Measurements from ENCODE around the gene PI4KB. TPM values are rescaled to one million over a fixed set of nuclear protein-coding genes. Genes with fewer than 3 reads are reported as not detected.

Gene PI4KB
- total and polyA plus RNA-seq, 2 experiments from 2014 or later = 15.3 to 25.5 TPM

DNA sequence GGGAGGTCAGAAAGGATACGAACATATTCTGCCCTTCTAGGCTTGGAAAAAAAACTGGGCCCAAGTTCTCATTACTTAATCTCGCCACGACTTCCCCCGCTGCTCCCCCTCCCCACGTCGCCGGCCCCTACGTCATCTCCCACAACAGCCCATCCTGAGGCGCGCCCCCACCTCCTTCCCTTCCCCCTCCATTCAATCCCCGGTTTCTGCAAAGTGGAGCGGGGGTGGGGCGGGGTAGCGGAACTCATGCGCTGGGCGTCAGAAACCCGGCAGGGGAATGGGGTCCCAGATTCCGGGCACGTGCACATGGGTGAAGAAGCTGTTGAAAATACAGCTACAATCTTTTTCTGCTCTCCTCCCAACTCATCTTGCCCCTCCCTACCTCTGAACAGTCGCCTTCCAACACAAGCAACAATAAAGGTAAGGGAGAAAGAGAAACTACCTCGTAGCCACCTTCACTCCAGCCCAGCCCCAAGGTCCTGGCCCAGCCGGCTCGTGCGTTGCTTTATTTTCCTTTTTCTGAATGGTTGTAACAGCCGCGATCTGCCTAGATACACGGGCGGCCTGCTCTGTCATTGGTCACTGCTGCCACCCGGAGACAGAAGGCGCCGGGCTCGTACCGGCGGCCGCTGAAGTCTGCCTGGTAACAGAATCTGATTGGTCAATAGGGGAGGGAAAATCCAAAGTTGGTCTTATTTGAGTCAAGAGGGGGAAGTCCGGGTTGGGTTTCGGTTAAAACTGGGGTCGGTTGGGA is 19.7 kb upstream of the PI4KB start, which contains the start of gene RFX5 (continued):
- TF ChIP-seq, protein P1, sequence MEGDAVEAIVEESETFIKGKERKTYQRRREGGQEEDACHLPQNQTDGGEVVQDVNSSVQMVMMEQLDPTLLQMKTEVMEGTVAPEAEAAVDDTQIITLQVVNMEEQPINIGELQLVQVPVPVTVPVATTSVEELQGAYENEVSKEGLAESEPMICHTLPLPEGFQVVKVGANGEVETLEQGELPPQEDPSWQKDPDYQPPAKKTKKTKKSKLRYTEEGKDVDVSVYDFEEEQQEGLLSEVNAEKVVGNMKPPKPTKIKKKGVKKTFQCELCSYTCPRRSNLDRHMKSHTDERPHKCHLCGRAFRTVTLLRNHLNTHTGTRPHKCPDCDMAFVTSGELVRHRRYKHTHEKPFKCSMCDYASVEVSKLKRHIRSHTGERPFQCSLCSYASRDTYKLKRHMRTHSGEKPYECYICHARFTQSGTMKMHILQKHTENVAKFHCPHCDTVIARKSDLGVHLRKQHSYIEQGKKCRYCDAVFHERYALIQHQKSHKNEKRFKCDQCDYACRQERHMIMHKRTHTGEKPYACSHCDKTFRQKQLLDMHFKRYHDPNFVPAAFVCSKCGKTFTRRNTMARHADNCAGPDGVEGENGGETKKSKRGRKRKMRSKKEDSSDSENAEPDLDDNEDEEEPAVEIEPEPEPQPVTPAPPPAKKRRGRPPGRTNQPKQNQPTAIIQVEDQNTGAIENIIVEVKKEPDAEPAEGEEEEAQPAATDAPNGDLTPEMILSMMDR (conservative IDR thresholded peaks at IDR 0.05; ENCODE audit: low read depth in 2 of 2) = no peak
- TF ChIP-seq POLR2AphosphoS5 (IDR thresholded peaks at IDR 0.05; ENCODE audit: low read depth) = peak; percentile 59; the same call in 1 of the 2 replicates
- TF ChIP-seq ZNF114 (CRISPR knock-in tag; IDR thresholded peaks at IDR 0.05) = no peak
- no peak for TF ChIP-seq EZH2 (IDR thresholded peaks at IDR 0.05; ENCODE audit: low read depth, unreplicated experiment)
- no peak for TF ChIP-seq STAT1 (IDR thresholded peaks at IDR 0.05; ENCODE audit: unreplicated experiment)

DNA sequence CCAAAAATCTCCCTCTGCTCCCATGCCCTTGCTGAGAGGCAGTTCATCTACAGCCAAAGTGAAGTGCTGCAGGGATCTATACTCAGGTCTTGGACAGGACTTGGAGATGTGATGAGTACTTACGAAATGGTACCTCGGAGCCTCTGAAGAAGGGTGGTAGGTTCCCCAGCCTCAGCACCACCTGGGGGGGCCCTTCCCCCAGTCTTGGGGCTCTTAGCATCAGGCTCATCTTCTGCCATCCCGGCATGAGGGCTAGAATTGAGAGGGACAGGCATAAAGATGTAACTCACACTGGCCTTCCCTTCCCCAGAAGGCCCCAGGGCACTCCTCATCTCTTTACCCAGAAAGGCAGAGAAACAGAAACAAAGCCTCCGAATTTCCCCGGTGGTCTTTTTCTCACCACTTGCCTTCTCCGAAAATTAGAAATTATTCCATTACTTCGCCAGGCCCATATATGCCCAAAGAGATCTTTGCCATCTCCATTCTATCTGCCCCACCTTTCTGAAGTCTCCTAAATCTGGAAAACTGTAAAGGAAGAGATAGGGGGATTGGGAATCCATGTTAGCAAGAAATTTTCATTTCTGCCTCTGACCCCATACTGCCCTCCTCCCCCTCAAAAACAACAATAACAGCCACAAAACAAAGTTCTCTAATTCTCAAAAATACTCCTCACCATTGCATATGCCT is 19.0 kb upstream of the PI4KB start:
- DNase-seq (ENCODE audit: low spot score) = peak; percentile 3
- peaks cover 13% of the 10 kb centered on the region for H3K9me3 Mint-ChIP-seq
- peak overlapping the region; percentile 100 for H3K27ac Mint-ChIP-seq
- peaks cover 20% of the 10 kb centered on the region for H3K4me1 Mint-ChIP-seq
- H3K27me3 Mint-ChIP-seq (ENCODE audit: insufficient read depth, low read depth, poor library complexity) = peaks cover 19% of the 10 kb centered on the region
- Histone ChIP-seq H4K20me1 (replicated peaks; ENCODE audit: insufficient read depth) (no peaks in the 10 kb centered on the region; the same call in 1 of the 2 replicates), H3K4me1 (ENCODE audit: insufficient read depth) (peaks cover 18% of the 10 kb centered on the region), H3K4me3 (peak overlapping the region; percentile 83), H3K36me3 (ENCODE audit: insufficient read depth) (peaks cover 10% of the 10 kb centered on the region; the same call in 1 of the 2 replicates), H3K79me2 (replicated peaks; ENCODE audit: insufficient read depth) (peaks cover 16% of the 10 kb centered on the region), H3K27me3 (ENCODE audit: insufficient read depth) (no peaks in the 10 kb centered on the region), H3F3A (replicated peaks; ENCODE audit: low read depth) (peaks cover 17% of the 10 kb centered on the region; the same call in 1 of the 2 replicates), H3K4me2 (peak overlapping the region; percentile 95), H3K27ac (ENCODE audit: low read depth) (peak overlapping the region; percentile 99), H3K9me2 (ENCODE audit: insufficient read depth) (no peaks in the 10 kb centered on the region), H2AFZ (no peak overlapping the region)
- peak overlapping the region; percentile 87 for H3K4me3 Mint-ChIP-seq
- peaks cover 49% of the 10 kb centered on the region for H3K36me3 Mint-ChIP-seq (ENCODE audit: low read depth)
- ATAC-seq = no peak
- TF ChIP-seq NANOG (IDR thresholded peaks at IDR 0.05; ENCODE audit: borderline replicate concordance) (no peak), ZNF331 (CRISPR knock-in tag; IDR thresholded peaks at IDR 0.05; ENCODE audit: low read depth) (no peak), CREB1 (CRISPR knock-in tag; IDR thresholded peaks at IDR 0.05; ENCODE audit: low read depth) (no peak), STAT1 (IDR thresholded peaks at IDR 0.05; ENCODE audit: unreplicated experiment) (no peak), ZNF114 (CRISPR knock-in tag; IDR thresholded peaks at IDR 0.05) (no peak), POLR2AphosphoS5 (IDR thresholded peaks at IDR 0.05; ENCODE audit: low read depth) (no peak), JUNB (IDR thresholded peaks at IDR 0.05; ENCODE audit: unreplicated experiment) (no peak), EZH2phosphoT487 (IDR thresholded peaks at IDR 0.05; ENCODE audit: unreplicated experiment) (no peak), EZH2 (IDR thresholded peaks at IDR 0.05; ENCODE audit: low read depth, unreplicated experiment) (no peak)
- TF ChIP-seq, protein P1 (conservative IDR thresholded peaks at IDR 0.05; ENCODE audit: low read depth in 2 of 2) = no peak
- TF ChIP-seq, protein P2, sequence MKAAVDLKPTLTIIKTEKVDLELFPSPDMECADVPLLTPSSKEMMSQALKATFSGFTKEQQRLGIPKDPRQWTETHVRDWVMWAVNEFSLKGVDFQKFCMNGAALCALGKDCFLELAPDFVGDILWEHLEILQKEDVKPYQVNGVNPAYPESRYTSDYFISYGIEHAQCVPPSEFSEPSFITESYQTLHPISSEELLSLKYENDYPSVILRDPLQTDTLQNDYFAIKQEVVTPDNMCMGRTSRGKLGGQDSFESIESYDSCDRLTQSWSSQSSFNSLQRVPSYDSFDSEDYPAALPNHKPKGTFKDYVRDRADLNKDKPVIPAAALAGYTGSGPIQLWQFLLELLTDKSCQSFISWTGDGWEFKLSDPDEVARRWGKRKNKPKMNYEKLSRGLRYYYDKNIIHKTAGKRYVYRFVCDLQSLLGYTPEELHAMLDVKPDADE (IDR thresholded peaks at IDR 0.05) = no peak
